GM19025 (cell line): Measurements from ENCODE around the gene RAD52.

Source experiments
- ATAC-seq: cut with Tn5 transposase; IDR thresholded peaks from one replicate; pipeline ENCODE4 v1.9.1; 2021; ENCODE audit warnings: mild to moderate bottlenecking, low read depth, moderate library complexity; ENCODE audit not compliant: unreplicated experiment

RAD52 gene

DNA sequence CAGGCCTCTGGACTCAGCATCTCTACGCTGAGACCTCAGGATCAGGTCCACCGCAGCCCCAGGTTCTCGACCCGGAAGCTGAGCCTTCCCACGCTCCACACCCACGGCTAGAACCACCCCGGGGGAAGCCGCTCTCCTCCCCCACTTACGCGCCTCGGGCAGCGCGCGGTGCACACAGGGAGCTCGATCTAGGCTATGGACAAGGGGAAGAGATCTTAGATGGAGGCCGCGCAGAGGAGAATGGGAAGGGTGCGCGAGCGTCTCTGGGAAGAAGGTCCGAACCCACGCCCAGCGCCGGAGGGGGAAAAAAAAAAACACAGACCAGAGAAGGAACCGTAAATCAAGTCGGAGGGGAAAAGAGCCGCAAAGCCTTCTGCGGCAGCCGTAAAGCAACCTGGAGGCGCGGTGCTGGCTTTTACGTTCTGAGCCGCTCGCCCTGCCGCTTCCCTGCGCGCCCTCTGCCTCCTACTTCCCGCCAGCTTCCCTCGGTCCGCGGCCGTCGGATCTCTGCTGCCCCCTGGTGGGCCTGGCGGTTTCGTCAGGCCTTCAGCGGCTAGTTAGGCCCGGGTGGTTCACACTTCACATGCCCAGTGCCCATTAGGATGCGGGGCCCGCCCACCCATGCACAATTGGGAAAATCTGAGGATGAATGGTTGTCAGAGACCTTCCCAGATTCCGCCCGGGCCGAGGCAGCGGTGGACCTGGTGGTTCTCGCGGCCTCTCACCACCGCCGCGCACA is at the start of gene RAD52:
Gene RAD52 (minus strand): TSS at position 242 of the 739 bp plus-strand sequence. CDS start 16,636 bp downstream, outside the sequence.
- peak; percentile 80 for ATAC-seq

GRCh38 chr12:998020-998874 is 48.8 kb upstream of the RAD52 start:
- ATAC-seq, result no peak

DNA sequence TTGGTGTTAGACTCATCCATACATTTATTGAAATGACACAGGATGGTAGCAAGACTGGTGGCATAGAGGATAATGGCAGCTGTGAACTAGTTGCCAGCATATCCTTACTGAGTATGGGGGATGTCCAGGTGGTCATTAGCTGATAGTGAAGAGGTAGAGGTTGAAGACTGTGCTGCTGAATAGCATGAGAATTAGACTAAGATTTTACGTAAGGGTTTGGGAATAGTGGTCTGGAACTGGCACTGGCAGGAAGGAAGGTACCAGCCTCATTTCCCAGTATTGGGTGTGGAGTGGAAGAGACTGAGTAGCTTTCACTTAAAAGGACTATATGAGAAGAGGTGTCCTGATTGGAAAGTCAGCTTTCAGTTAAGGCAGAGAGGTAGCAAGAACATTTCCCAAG is 48.0 kb upstream of the RAD52 start:
- ATAC-seq, result no peak

- ATAC-seq, result no peak
Observed at GRCh38 chr12:996881-997280, 47.4 kb upstream of the RAD52 start.

DNA sequence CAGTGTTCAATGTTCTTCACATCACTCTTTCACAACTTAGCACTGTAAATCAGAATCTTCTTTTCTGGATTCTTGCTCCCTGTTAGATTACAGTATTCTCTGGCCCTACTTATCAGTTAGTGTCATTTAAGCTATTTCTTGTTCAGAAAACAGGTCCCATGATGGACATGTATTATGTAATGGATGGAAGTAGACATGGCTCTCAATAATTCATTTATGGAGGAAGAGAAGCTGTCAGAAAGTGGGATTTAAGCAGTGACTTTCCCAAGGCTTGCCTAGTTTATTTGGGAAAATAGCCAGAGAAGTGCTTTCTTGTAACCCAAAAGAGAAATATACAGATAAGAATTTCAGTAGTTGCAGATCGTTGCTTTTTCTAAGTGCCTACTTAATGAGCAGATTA is 43.2 kb upstream of the RAD52 start:
- ATAC-seq, result no peak

DNA sequence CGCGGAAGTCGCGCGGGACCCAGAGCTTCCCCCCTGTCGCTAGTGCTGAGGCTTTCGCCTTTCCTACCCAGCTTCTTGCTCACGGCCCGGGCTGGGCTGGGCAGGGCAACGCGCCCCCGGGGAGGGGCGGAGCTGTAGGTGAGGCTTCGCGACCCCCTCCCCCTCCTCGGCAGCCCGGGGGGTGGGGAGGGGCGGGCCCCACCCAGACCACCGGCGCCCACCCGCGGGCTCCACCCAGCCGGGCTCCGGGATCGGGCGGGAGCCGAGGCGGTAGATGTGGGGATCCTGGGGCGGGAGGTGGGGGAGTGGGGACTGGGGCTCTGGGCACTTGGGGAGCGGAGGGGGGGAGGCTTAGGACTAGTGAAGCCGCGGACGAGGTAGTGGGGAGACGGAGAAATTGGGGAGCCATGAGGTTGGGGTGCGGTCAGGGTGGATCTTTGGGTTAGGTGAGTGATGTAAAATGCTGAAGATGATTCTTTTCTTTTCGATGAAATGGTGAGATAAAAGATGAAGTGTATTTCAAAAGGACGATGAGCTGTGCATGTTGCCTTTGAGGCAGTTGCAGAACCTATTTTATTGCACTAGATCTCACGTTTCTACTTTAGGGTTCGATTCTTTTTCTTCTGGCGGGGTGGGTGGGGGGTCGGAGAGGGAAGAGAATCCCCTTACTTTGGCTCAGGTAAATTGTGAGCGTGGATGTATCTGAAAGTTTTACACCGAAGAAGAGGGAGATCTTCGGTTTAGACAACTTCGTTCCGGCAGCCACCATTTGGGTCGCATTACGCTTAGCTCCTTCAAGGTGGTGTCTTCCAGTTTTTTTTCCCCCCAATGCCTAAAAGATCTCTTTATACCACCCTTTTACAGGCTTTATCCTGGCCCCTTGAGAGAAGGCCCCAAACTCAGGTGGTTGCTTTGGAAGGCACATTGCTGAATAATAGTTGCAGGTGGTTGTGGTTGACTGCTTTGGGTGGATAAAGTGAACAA is 42.1 kb upstream of the RAD52 start:
- peak; percentile 29 for ATAC-seq

- peak; percentile 86 for ATAC-seq
Observed at GRCh38 chr12:990661-991349, 41.3 kb upstream of the RAD52 start, which contains the start of gene ERC1. ERC1 (plus strand) TSS chr12:991223; CDS start chr12:1027904, 36,681 bp downstream.

DNA sequence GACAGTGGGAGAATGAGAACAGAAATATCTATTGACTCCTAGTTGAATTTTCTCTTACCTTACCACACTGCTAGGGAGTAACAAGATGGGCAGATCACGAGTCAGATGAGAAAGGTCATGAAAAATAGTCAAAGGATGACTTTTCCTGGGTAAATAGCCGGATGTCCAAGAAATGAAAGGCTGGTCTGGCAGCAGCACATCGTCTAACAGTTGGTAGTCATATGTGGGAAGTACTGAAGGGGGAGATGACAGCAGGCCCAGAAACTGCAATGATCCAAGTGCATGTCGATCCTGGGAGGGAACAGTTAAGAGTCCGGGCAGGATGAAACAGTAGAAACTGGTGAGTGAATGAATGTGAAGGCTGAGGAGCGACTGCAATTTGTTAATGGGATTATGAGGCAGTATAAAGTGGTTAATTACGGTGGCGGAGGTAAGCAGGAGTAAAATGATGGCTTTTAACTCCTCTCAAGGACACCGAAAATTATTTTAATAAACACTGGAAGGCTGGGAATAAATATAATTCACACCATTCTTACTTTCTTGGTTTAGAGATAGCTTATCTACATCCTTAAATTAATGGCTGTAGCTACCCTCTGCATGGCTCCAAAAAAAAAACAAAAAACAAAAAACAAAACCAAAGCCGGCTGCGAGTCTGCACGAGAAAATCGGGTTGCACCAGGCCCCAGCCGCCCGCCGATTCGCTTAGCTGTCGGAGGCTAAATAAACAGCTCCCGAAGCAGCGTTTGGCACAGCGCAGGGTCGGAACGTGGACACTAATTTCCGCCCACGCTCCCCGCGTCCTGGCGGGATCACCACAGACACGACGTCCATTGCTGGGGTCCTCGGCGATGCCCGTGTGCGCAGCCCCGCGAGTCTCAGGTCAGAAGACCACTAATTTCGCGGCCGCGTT is 40.5 kb upstream of the RAD52 start:
- no peak for ATAC-seq

- ATAC-seq, result no peak
Observed at GRCh38 chr12:989051-989450, 39.6 kb upstream of the RAD52 start.

DNA sequence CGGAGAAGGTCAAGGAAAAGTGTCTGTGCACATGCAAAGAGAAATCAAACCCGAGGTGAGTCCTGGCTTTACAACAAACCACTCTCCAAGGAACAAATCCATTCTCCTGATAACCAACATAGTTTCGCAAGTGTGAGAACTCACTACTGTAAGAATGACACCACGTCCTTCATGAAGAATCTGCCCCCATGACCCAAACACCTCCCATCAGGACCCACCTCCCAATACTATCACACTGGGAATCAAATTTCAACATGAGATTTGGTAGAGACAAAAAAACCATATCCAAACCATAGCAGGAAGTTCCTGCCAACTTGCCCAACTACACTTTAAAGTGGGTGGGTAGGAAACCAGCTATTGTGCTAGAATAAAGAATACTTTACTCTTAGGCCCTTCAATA is 39.2 kb upstream of the RAD52 start:
- ATAC-seq, result no peak

DNA sequence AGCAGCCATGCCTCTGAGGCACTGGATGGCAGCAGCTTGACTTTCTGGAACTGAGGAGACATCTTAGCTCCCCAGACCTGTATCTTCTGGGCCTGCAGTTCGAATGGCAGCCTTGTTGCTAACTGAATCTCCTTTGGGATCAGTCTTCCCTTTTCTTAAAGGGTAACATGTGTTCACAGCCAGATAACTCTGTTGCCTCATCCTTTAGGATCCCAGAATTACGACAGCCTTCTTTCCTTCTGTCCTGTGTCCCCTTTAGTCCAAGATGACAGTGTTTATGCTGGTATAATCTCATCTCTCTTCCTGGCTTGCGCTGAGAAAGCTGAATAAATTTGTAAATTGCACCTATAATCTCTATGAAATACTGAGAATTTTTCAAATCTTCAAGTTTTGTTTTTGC is 32.5 kb upstream of the RAD52 start:
- no peak for ATAC-seq

DNA sequence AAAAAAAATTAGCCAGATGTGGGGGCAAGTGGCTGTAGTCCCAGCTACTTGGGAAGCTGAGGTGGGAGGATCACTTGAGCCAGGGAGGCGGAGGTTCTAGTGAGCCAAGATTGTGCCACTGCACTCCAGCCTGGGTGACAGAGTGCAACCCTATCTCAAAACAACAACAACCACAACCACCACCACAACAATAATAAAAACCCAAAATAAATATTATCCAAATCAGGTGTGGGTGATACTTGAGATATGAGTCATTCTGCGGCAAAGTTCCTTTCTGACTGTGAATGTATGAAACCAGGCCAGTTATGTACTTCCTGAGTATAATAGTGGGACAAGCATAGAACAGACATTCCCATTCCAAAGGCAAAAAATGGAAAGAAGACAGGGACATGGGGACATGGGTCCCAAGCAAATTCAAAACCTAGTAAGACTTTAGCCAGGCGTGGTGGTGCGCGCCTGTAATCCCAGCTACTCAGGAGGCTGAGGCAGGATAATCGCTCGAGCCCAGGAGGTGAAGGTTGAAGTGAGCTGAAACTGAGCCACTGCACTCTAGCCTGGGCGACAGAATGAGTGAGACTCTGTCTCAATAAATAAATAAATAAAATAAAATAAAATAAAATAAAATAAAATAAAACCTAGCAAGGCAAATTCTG is 31.8 kb upstream of the RAD52 start:
- no peak for ATAC-seq

- no peak for ATAC-seq
Observed at GRCh38 chr12:979349-979748, 29.9 kb upstream of the RAD52 start.

DNA sequence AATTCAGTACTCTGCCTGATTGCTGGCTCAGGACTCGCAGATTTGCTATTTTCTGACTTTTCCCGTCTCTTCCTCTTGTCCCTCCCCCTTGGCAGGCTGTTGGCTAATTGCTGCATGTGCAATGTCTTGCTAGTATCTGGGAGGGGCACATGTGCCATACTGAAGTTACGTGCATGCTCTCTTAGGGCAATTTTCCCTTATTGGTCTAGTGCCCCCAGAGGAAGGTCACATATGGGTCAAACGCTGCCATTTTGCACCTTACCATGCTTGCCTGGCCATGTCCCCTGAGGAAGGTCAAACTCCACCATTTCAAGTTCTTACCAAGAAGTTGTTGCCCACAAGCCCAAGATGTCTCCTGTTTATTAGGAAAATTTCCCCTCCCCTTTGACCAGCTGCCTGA is 27.7 kb upstream of the RAD52 start:
- ATAC-seq, result no peak

DNA sequence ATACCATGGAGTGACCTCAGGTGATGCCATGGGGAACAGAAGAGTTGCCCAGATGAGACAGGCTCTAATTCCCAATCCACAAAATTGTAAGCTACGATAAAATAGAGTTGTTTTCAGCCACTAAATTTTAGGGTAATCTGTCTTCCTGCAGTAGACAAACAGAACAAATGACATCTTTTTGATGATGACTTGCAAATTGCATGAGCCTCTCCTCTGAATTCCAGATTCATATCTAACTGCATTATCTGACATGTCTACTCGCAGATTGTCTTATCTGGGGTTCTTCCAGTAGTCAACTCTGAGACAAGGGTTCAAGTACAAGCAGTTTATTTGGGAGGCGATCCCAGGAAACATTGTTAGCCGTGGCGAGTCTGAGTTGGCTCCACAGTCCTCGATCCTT is 27.1 kb upstream of the RAD52 start:
- ATAC-seq, result no peak

GRCh38 chr12:974271-974862 is 24.9 kb upstream of the RAD52 start:
- no peak for ATAC-seq

DNA sequence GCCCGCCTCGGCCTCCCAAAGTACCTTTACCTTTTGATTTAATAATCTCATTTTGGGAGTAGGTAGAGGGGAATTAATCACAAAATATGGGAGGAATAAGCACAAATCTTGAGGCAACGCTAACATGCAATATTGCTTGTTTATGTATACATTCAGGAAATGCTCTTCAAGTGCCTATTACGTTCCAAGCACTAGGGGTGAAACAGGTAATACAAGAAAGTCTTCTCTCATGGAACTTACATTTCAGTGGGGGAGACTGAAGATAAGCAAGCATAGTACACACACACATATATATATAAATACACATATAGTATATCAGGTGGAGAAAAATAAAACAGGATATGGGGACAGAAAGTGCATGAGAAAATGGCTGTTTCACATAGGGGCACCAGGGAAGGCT is 22.5 kb upstream of the RAD52 start:
- no peak for ATAC-seq

- ATAC-seq, result no peak
Observed at GRCh38 chr12:969821-970220, 20.3 kb upstream of the RAD52 start.
